NOMO-1 treated with DMSO at 0.1 percent for 48 hours (cell line): ENCODE results near the gene CFAP77.

Experiments
- DNase-seq: peaks from one replicate; lab custom pipeline; 2025; ENCODE audit not compliant: unreplicated experiment; lab: John Stamatoyannopoulos, UW

The CFAP77 gene

DNA sequence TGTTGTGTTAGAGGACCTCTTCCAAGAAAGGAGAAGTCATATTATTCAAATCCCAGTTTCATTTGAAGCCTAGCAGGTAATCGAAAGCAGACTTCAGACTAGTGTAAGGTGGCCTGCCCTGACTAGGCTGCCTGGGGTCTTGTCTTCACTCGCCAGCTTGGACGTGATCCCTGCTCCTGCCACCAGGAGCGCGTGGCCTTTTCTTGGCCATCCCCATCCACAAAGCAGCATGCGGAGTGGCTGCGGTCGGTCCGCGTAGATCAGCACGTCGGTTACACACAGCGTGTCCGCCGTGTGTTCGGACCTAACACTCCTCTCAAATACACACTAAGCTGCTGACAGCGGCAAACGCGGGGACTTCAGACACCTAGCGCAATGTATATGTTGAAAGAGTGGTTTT is 37.3 kb downstream of the CFAP77 start:
- no peak for DNase-seq

DNA sequence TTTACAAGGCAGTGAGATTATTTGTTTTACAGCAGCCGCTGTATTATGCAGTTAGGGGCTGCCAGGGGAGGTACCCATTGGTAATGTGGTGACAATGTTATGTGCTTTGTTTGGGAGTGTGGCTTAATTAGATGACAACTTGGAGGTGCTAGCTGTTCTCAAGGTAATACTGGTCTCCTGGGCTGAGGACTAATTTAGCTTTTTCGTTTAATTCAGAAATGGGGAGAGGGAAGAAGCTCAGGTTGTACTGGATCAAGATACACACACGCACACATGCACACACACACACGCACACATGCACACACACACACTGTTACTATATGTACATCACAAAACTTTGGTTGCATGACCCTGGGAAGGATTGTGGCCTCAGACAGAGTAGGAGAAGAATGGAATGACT is 37.9 kb downstream of the CFAP77 start:
- no peak for DNase-seq

DNA sequence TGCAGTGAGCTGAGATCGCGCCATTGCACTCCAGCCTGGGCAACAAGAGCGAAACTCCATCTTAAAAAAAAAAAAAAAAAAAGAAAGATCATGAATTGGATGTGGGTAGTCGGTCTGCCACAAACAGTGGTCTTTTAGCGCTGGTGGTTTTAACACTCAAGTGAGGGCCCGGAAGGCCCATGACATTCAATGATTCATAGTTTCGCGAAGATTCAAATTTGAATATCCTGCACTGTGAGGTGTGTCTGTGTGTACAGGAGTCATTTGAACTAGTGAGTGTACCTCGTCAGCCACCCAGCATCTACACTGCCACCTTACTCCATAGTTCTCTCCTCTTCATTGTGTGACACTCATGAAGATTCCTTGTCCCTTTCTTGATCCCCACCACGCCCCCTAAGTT is 41.3 kb downstream of the CFAP77 start:
- no peak for DNase-seq

DNA sequence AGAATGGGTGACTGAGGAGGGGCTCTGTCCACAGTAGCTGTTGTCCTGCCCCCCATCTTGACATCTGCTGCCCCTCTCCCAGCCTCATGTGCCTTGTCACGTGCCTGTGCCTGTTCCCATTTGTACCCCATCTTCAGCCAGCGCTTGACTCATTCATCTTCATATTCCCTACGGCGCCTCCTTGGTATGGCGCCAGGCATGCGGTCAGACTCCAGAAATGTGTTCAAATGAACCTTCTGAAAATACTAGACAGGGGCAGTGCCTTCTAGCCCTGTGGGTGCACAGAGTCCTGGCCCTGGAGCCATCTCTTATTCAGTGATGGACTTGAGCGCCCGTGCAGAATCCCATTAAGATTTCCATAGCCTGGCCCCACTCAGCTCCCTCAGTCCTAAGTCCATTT is 46.2 kb downstream of the CFAP77 start:
- no peak for DNase-seq

DNA sequence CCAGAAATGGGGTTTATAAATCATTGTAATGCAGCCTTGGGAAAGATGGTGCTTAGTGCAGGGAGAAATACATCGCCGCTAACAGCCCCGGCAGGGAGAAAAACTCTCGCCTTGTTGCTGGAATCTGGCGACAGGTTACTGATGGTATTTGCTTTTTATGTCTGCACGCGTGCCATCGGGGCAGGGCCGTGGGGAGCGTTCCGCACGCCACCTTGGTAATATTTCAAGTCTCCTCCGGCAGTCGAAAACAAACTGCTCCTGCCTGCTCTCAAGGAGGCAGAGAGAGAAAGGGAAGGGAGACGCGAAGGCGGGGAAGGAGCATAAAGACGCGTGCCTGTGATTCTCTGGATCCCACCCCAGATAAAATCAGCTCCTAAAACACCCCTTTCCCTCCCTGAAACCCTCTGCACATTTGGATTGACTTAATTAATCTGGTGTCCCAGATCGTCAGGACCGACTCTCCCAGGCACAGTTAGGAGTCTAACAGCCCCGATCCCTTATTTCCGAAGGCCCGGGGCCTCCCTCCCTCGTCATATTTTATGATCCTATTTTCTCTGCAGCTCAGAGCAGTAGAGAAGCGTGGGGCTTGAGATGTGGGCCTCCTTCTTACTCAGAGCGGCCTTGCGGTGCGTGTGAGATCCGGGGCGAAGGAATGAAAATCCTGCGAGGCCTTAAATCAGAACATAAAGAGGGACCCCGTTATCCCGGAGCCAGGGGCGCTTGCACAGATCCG is 47.7 kb downstream of the CFAP77 start:
- no peak for DNase-seq

DNA sequence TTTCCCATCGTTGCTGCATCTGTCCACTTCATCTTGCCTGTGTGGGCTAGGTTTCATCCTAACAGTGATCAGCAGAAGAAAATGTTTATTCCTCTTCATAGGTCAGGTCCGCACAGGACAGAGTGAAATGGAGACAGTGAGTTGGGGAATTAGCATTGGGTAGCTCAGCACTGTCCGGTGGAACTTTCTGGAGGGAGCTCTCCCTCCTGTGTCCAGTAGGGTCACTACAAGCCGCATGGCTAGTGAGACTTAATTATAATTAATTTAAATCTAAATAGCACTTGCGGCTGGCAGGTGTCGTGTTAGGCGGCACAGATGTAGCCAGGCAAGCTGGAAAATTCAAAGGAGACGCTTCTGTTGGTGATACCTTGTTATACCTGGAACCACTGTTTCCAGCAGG is 48.4 kb downstream of the CFAP77 start:
- DNase-seq: no peak

DNA sequence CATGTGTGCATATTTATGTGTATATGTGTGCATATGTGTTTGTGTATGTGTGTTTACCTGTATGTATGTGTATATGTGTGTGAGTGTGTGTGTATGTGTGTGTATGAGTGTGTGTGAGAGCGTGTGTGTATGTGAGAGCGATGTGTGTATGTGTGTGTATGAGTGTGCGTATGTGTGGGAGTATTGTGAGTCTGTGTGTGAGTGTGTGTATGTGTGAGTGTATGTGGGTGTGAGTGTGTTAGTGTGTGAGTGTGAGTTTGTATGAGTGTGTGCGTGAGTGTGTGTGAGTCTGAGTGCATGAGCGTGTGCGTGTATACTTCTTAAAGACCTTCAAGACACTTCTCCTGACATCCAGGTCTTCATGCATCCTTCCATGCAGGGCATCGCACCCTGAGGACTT is 49.6 kb downstream of the CFAP77 start:
- no peak for DNase-seq

DNA sequence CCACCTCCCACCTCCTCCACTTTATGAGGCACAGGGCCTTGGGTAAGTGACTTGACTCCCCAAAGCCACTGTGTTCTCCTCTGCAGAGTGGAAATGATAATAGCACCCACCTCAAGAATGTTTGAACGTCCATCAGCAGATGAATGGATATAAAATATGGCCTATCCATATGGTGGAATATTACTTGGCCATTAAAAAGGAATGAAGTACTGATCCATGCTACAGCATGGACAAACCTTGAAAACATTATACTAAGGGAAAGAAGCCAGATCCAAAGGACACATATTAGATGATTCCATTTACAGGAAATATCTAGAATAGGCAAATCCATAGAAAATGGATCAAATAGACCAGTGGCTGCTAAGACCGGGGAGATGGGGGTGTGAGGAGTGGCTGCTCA is 50.2 kb downstream of the CFAP77 start:
- no peak for DNase-seq

DNA sequence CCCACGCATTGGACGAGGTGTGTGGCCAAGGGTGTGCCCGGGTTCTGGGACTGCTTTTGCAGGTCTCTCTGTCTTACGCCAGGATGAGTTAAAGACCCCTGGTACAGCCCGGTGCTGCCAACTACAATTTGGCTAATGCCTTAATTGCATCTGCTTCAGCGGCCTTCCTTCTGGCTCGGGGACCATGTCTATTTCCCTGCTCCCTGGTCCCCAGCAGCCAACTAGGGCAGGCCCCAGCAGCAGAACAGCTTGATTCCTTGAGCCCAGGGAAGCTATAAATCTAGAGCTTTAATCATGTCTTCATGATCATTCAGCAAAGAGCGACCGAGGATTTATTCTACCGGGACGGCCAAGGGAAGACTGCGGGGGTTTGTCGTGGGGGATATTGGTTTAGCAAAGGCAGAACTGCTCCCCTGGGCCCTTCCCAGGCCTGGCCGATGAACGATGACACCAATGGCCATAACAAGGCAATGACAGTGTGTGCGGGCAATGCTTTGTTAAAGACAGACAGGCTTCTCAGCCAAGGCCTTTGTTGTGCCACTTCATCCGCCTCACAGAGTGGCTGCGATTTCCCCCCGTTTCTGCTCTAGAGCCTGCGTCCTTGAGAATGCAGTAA is 51.4 kb downstream of the CFAP77 start:
- no peak for DNase-seq

DNA sequence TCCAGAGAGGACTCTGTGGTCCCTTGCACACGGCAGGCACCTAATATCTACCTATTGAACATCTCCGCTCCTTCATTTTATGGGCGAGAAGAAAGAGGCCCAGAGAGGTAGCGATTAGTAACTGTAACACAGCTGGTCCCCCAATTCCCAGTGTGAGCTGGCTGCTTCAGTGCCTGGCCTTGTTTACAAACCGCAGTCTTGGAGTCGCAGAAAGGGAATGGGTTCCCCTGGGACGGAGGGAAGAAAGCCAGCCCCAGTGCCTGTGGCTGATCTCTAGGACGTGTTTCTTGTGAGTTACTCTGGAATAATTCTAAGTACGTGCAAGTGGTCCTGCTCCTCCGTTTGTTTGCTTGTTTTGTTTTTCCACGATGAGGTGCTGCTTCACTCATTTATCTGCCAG is 52.0 kb downstream of the CFAP77 start:
- no peak for DNase-seq

DNA sequence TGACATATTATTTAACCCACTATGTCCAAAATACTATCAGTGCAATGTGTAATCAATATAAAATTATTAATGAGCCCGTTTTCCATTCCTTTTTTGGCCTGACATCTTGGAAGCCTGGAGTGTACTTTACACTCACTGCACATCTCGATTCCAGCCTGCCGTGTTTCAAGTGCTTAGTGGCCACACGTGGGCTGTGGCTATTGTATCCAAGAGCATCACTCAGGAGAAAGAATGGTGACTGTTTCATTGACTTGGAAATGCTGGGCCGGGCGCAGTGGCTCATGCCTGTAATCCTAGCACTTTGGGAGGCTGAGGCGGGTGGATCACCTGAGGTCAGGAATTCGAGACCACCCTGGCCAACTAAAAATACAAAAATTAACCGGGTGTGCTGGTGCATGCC is 54.5 kb downstream of the CFAP77 start:
- no peak for DNase-seq

DNA sequence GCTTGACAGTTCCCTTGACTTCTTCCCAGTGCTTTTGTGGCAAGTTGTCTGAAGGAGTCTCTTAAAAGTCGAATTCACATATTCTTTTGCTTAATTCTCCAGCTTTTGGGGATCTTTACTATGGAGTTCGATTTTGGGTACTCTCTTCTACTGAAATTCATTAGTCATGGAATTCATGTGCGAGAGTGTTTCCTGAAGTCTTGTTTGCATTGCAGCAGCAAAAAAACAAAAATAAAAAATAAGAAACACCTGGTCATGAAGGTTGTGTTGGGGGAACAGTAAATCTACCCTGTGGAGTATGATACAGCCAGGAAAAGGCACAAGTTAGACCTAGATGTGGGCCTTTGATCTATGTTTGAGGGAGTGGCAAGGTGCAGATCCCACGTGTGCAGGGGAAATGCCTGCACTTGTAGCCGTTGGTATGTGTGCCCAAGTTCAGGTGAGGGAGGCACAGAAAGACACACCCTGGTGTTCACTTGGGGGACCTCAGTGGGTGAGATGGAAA is 55.2 kb downstream of the CFAP77 start:
- no peak for DNase-seq

DNA sequence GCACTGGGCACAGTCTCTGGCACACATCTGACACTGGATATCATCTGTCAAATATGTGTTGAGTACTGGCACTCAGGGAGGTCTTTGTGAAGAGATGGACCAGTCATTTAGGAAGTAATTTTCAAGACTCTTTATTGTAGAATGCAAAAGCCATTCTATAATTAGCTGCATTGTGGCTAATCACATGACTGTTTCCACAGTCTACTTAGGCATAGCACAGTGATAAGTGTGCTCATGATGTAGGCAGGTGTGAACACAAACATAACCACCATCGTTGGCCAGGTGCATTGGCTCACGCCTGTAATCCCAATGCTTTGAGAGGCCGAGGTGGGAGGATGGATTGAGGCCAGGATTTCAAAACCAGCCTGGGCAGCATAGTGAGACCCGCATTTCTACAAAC is 62.2 kb downstream of the CFAP77 start:
- no peak for DNase-seq

DNA sequence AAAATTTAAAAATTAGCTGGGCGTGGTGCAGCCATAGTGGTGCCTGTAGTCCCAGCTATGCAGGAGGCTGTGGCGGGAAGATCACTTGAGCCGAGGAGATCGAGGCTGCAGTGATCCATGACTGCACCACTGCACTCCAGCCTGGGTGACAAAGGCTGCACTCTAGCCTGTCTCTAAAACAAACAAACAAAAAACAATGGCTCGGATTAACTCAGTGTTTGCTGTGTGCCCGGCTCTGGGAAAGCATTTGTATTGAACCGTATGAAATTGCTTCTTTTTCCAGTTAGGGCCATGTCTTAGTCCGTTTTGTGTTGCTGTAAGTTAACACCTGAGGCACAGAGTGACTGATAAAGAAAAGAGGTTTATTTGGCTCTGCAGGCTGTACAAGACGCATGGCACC is 62.6 kb downstream of the CFAP77 start:
- no peak for DNase-seq

DNA sequence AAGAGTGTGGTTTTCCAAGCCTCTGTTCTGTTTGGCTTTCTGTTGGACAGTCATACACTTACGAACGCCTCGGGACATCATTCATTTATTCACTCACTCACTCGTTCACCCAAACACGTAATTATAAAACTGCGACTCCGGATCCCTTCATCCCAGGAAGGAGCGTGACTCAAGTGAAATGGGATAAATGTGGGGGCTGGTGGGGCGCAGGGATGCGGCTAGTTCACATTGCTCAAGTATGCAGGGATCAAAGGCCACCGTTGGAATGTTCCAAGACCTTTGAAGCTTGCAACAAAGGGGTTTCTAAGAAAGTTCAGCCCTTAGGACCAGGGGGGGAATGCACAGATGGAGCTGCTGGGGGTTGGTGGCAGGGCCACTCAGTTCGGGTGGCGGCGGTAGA is 64.2 kb downstream of the CFAP77 start:
- DNase-seq: no peak

DNA sequence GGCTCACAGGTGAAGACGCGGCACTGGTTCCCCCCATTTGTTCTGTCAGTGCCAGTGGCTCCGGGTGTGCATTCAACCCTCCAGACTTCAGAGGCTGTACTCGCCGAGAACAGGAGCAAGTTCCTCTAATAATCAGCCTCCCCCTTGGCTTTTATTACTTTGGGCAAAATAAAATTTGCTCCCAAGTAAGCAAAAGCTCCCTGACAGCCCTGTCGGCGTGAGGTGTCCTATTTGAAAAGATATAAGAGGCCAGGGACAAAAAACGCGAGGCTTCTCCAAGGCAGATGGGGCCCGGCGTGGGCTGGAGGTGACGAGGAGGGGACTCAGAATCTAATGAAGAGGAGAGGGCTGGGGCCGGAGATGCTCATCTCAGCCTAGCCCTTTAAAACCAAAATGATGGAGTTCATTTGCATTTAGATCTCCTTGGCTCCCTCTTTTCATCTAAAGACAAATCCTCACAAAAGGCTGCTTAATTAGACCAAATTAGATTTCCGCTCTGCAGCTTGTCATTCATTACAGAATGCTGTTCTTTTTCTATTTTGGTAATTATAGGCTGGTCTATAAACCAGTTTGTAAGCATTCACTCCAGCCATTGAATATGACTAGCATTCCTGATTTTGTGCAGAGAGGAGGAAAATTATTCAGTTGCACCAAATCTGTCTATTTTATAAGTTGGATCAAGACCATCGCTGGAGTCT is 68.5 kb downstream of the CFAP77 start:
- no peak for DNase-seq

DNA sequence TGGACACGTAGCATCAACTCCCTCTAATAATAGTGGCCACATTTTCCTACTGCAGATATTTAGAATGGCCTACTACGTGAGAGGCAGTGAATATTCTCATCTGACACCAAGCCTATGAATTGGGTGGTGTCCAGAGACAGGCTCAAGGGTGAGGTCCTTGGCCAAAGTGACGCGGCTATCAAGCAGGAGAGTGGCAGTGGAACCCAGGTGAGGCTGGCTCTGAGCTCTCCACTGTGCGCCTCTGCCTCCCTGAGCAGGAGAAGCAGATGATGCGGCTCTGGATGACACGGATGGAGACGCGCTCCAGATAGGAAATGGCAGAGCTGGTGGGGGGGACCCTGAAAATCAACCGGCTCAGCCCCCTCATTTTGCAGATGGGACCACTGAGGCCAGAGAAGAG is 69.7 kb downstream of the CFAP77 start:
- DNase-seq: no peak

DNA sequence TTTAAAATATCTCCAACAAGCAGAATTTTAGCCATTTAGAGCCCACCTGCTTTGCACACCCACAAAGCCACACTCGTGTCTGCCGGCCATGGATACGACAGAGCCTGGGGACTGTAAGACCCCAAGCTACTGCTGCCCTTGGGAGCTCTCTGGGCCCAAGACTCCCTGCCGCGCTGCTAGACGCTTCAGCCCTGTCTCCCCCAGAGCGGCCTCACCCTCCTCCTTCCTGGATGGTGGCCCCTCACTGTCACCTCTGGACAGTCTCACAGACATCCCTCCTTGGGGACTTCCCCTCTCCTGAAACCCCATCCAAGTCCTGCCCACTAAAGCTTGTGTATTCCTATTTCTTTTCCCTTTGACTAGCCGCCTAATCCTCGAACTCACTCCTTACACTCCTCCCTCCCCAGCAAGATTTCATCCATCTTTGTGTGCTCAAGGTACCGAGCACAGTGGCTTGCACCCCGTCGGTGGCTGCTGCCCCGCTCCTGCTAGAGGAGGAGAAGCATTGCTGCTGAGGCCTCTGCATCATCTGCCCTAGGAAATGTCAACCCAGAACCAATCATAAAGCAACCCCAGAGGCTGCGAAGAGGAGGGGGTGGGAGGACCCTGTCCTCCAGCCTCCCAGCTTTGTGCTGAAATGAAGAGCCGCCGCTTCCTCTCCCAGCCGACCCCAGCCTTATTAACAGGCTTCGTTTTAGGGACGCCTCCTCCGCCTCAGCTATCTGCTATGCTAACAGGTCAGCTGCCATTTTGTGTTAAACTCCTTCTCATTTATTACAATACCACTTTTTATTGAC is 71.2 kb downstream of the CFAP77 start:
- DNase-seq: no peak

DNA sequence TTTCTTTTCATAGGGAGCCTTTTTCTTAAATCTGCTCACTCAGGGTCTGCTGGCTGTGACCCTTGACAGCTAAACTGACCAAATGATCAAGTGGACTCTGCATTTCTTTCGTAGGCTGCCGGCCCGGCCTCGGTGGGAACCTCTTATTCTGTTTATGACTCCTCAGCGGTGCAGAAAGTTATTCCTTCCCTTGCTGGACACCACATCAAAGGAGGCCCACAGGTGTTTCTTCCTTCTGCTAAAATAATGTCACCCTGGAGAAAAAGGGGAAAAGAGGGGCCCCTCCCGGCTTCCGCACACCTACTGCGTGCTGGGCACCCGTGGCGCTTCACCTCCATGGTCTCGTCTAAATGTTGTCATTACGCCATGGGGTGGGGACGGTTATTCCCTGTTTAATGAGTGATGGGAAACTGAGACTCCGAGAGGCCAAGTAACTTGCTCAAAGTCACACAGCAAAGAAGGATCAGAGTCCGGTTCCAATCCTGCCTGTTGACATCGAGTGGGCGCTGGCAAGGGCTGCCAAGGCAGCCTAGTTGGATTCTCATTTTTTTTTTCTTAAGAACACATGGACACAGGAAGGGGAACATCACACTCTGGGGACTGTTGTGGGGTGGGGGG is 72.3 kb downstream of the CFAP77 start:
- DNase-seq: no peak

DNA sequence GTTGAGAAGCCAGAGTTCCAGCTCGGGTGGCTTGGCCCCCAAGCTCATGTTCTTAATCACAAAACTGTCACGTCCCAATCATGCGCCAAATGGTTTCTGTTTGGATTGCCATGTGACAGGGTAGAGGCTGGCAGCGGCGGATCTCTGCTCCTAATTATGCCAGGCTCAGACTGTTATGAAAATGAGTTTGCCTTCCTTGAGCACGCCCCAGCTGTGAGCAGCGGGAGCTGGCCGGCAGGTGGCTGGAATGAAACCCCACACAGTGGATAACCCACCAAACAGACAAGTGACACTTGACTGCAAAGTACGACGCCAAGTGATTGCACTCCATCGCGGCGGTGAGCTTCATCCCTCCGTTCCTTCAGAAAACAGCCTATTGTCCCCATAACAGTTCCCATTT is 75.4 kb downstream of the CFAP77 start:
- DNase-seq: no peak

DNA sequence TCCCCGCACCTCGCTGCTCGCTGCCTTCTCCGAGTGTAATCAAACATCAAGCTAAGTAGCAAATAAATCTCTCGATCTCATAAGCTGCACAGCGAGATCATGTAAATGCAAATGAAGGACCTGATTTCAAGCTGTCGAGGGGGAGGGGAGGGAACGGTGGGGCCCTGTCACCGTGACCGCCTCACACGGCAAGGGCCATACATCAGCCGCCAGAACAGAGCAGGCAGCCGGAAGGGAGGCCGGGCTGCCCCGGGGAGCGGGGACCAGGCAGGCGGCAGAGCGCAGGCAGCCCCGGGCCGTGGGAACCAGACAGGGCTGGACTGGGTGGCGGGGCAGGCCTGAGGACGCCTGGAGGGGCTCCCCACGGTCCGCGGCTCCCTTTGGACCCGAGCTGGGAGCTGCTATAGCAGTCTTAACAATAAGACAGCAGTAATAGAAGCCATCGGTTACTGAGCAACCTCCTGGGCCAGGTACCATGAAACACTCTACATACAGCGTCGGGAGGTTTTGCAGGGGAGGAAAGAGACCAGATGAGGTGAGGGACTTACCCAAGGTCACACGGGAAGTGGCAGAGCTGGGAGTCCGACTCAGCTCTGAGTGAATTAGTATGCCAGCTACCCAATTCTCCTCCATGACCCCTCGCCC is 76.8 kb downstream of the CFAP77 start:
- DNase-seq: no peak
